DOHH2 (cell line): ENCODE measurements around the gene LAMA2.

Experiments used
- H3F3A ChIP-seq: fragments of 200-600 bp; sonication (generic), shearing (Covaris generic); 2 replicates; pipeline ENCODE4 v1.6.0; 2016; ENCODE audit warnings: antibody characterized with exemption, mild to moderate bottlenecking; ENCODE audit not compliant: control insufficient read depth, insufficient read depth
- H3K27ac ChIP-seq: fragments of 200-600 bp; sonication (generic); 2 replicates; pipeline ENCODE4 v1.5.1; 2014; ENCODE audit warnings: low read depth, mild to moderate bottlenecking, low read length, moderate library complexity
- H3K27me3 ChIP-seq: fragments of 200-600 bp; sonication (generic); 2 replicates; pipeline ENCODE4 v1.6.1; 2014; ENCODE audit warnings: mild to moderate bottlenecking, low read length, mixed read lengths; ENCODE audit not compliant: control insufficient read depth
- H3K36me3 ChIP-seq: fragments of 200-600 bp; sonication (generic); 2 replicates; pipeline ENCODE4 v1.6.1; 2014; ENCODE audit warnings: mild to moderate bottlenecking, low read length, moderate library complexity, mixed read lengths; ENCODE audit not compliant: control insufficient read depth
- H3K4me1 ChIP-seq: fragments of 200-600 bp; sonication (generic); 2 replicates; pipeline ENCODE4 v1.6.1; 2014; ENCODE audit warnings: mild to moderate bottlenecking, low read length, mixed read lengths; ENCODE audit not compliant: control insufficient read depth
- H3K4me2 ChIP-seq: fragments of 200-600 bp; sonication (generic); 2 replicates; pipeline ENCODE4 v1.6.0; 2014; ENCODE audit warnings: mild to moderate bottlenecking, low read length, moderate library complexity
- H3K4me3 ChIP-seq: fragments of 200-600 bp; sonication (generic); 2 replicates; pipeline ENCODE4 v1.5.1; 2014; ENCODE audit warnings: mild to moderate bottlenecking, low read length, mixed read lengths
- H3K79me2 ChIP-seq: fragments of 200-600 bp; sonication (generic); 2 replicates; pipeline ENCODE4 v1.6.1; 2014; ENCODE audit warnings: mild to moderate bottlenecking, low read length, mixed read lengths; ENCODE audit not compliant: control insufficient read depth
- H3K9me2 ChIP-seq: fragments of 200-600 bp; sonication (generic); replicated peaks from 2 replicates; pipeline ENCODE4 v1.6.1; 2014; ENCODE audit warnings: mild to moderate bottlenecking, low read length, mixed read lengths; ENCODE audit not compliant: control insufficient read depth
- H3K9me3 ChIP-seq: fragments of 200-600 bp; sonication (generic); 2 replicates; pipeline ENCODE4 v1.6.1; 2014; ENCODE audit warnings: antibody characterized with exemption, low read length, mixed read lengths; ENCODE audit not compliant: control insufficient read depth, insufficient read depth
- H4K20me1 ChIP-seq: fragments of 200-600 bp; sonication (generic); 2 replicates; pipeline ENCODE4 v1.6.0; 2014; ENCODE audit warnings: low read depth, mild to moderate bottlenecking, antibody characterized with exemption, low read length, moderate library complexity; ENCODE audit not compliant: control insufficient read depth, insufficient read depth
- EZH2phosphoT487 ChIP-seq: fragments of 200-600 bp; sonication (generic); IDR thresholded peaks from 2 replicates; pipeline ENCODE4 v1.6.1; 2017; ENCODE audit warnings: borderline replicate concordance, mild to moderate bottlenecking, antibody characterized with exemption, low read length, moderate library complexity, mixed read lengths
- TF ChIP-seq, protein P1 (sequence below): fragments of 200-600 bp; sonication (generic); IDR thresholded peaks from one replicate; pipeline ENCODE4 v1.5.1; 2014; ENCODE audit warnings: antibody characterized with exemption, mild to moderate bottlenecking, low read depth, low read length; ENCODE audit not compliant: poor library complexity, severe bottlenecking

Gene LAMA2

DNA sequence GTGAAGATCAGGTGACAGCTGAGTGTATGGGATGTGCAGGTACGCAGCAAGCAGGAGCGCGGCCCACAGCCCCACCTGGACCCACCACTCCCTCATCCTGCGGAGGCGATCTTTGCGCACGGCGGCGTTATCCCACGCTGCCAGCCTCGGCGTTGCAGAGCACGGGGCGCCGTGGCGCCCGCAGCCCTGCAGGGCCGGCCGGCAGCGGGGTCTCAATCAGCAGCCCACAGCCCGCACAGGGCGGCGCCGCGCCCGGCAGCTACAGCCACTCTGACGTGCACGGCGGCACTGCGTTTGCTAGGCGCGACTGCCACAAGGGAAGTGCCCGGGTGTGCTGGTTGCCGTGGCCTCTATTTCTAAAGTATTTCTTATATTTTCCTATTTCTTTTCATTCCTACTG, 46.9 kb downstream of the LAMA2 start:
- no peaks in the 10 kb centered on the region for H3K9me3 ChIP-seq
- no peak overlapping the region for H3K4me2 ChIP-seq
- TF ChIP-seq EZH2phosphoT487: no peak
- TF ChIP-seq, protein P1, sequence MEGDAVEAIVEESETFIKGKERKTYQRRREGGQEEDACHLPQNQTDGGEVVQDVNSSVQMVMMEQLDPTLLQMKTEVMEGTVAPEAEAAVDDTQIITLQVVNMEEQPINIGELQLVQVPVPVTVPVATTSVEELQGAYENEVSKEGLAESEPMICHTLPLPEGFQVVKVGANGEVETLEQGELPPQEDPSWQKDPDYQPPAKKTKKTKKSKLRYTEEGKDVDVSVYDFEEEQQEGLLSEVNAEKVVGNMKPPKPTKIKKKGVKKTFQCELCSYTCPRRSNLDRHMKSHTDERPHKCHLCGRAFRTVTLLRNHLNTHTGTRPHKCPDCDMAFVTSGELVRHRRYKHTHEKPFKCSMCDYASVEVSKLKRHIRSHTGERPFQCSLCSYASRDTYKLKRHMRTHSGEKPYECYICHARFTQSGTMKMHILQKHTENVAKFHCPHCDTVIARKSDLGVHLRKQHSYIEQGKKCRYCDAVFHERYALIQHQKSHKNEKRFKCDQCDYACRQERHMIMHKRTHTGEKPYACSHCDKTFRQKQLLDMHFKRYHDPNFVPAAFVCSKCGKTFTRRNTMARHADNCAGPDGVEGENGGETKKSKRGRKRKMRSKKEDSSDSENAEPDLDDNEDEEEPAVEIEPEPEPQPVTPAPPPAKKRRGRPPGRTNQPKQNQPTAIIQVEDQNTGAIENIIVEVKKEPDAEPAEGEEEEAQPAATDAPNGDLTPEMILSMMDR: no peak
- no peak overlapping the region for H3K4me3 ChIP-seq
- H3K27ac ChIP-seq: no peak overlapping the region
- H3F3A ChIP-seq: no peaks in the 10 kb centered on the region
- H3K9me2 ChIP-seq: no peaks in the 10 kb centered on the region
- no peaks in the 10 kb centered on the region for H3K36me3 ChIP-seq
- H3K27me3 ChIP-seq: no peaks in the 10 kb centered on the region
- H4K20me1 ChIP-seq: no peaks in the 10 kb centered on the region
- H3K79me2 ChIP-seq: no peaks in the 10 kb centered on the region
- no peaks in the 10 kb centered on the region for H3K4me1 ChIP-seq

DNA sequence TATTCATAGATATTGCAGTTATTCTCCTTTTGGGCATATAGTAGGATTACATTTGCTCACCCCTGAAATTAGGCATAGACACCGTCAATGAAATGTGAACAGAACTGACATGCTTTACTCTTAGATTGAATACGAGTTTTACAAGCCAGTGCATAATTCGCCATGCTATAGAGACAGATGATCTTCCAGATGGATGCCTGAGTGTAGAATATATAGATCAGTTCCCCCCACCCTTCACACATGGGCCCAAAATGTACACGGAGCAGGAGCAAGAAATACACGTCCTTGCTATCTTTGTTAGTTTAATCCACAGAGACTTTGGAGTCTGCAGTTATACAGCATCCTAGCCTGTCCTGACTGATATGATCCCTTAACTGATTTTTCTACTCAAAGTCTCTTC, 47.4 kb downstream of the LAMA2 start:
- Histone ChIP-seq H3F3A (no peaks in the 10 kb centered on the region), H3K4me2 (no peak overlapping the region), H3K36me3 (no peaks in the 10 kb centered on the region), H3K27me3 (no peaks in the 10 kb centered on the region), H3K9me2 (no peaks in the 10 kb centered on the region), H3K27ac (no peak overlapping the region), H3K9me3 (no peaks in the 10 kb centered on the region), H4K20me1 (no peaks in the 10 kb centered on the region), H3K4me1 (no peaks in the 10 kb centered on the region), H3K4me3 (no peak overlapping the region), H3K79me2 (no peaks in the 10 kb centered on the region)
- no peak for TF ChIP-seq EZH2phosphoT487
- TF ChIP-seq, protein P1: no peak

DNA sequence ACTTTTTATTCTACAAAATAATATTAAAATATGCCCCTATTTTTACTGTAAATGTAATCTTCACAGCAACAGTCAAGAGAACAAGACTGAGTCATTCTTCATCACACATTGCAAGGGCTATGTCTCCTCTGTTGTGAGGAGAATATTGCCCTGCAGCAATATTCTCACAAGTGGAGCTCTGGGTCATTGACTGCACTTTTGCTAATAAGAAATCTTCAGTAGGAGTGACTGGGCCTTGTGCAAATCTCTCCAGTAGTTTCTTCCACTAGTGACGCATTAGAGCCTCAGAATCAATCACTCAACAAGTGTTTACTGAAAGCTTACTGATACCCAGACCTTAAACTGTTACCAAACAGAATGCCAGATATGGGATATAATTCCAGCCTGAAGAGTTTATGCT, 49.1 kb downstream of the LAMA2 start:
- H3K27ac ChIP-seq: no peak overlapping the region

More for the DNA sequence above, 49.1 kb downstream of the LAMA2 start:
- Histone ChIP-seq H3K27me3 (no peaks in the 10 kb centered on the region), H4K20me1 (no peaks in the 10 kb centered on the region), H3K9me2 (no peaks in the 10 kb centered on the region), H3K36me3 (no peaks in the 10 kb centered on the region), H3K9me3 (no peaks in the 10 kb centered on the region), H3K4me1 (no peaks in the 10 kb centered on the region), H3K4me2 (no peak overlapping the region), H3K79me2 (no peaks in the 10 kb centered on the region), H3K4me3 (no peak overlapping the region), H3F3A (no peaks in the 10 kb centered on the region)
- TF ChIP-seq EZH2phosphoT487: no peak
- TF ChIP-seq, protein P1: no peak
